ENCODE data around the gene CCDC88C. TPM values are rescaled to one million over a fixed set of nuclear protein-coding genes. Genes with fewer than 3 reads are reported as not detected.

Gene CCDC88C
- total and polyA plus RNA-seq, 4 donors = 16.5 to 66.0 (median 32.1) TPM

- no peaks in the 10 kb centered on the region for H3K27me3 ChIP-seq (ENCODE audit: control insufficient read depth in 3 of 3, insufficient read depth in 3 of 3, low read length in 2 of 3)
- ATAC-seq (ENCODE audit: insufficient read depth, low FRiP score) = no peak
- DNase-seq = no peak
- WGBS, 2 donors = 94% methylated on average over 14 of the region's 14 CpGs
- no peak overlapping the region for H3K4me3 ChIP-seq
- H3K9ac ChIP-seq (ENCODE audit: insufficient read depth in 1 of 2, low read length in 2 of 2) = no peak overlapping the region
- peaks cover 0 to 17% (median 3%) of the 10 kb centered on the region in 4 donors for H3K36me3 ChIP-seq (ENCODE audit: control insufficient read depth in 4 of 4, insufficient read depth in 4 of 4, low read length in 4 of 4)
- TF ChIP-seq, protein P1, sequence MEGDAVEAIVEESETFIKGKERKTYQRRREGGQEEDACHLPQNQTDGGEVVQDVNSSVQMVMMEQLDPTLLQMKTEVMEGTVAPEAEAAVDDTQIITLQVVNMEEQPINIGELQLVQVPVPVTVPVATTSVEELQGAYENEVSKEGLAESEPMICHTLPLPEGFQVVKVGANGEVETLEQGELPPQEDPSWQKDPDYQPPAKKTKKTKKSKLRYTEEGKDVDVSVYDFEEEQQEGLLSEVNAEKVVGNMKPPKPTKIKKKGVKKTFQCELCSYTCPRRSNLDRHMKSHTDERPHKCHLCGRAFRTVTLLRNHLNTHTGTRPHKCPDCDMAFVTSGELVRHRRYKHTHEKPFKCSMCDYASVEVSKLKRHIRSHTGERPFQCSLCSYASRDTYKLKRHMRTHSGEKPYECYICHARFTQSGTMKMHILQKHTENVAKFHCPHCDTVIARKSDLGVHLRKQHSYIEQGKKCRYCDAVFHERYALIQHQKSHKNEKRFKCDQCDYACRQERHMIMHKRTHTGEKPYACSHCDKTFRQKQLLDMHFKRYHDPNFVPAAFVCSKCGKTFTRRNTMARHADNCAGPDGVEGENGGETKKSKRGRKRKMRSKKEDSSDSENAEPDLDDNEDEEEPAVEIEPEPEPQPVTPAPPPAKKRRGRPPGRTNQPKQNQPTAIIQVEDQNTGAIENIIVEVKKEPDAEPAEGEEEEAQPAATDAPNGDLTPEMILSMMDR (IDR thresholded peaks at IDR 0.05; ENCODE audit: control extremely low read depth, extremely low read depth) = no peak
- no peak overlapping the region for H3K27ac ChIP-seq (ENCODE audit: low read depth in 1 of 2, low read length in 1 of 2)
- no peaks in the 10 kb centered on the region for H3K9me3 ChIP-seq (ENCODE audit: control insufficient read depth in 4 of 4, insufficient read depth in 3 of 4, low read length in 3 of 4)
- no peaks in the 10 kb centered on the region for H3K4me1 ChIP-seq (ENCODE audit: control insufficient read depth in 5 of 5, insufficient read depth in 5 of 5, low read length in 5 of 5)
These were observed 134.5 kb downstream of the CCDC88C start for GRCh38 chr14:91282954-91283645.

DNA sequence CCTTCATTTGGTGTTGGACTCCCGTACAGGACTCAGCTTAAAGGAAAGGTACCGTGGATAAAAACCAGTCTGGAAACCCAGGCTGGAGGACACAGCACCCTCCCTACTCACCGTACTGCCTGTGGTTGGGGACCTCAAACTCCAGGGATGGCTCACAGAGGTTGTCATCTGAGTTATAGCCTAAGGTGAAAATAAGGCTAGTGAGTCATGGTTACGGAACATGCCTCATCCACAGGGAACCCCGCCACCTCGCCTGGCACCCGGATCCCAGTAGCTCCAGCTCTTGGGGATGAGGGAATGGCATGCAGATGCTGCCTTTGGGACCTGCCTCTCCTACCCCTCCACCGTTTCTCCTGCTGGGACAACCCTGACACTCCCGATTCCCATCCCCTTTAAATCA lies 136.3 kb downstream of the CCDC88C start:
- no peak for DNase-seq
- no peaks in the 10 kb centered on the region for H3K4me1 ChIP-seq (ENCODE audit: control insufficient read depth in 5 of 5, insufficient read depth in 5 of 5, low read length in 5 of 5)
- no peak overlapping the region for H3K27ac ChIP-seq (ENCODE audit: low read depth in 1 of 2, low read length in 1 of 2)
- no peaks in the 10 kb centered on the region for H3K27me3 ChIP-seq (ENCODE audit: control insufficient read depth in 3 of 3, insufficient read depth in 3 of 3, low read length in 2 of 3)
- no peak for ATAC-seq (ENCODE audit: insufficient read depth, low FRiP score)
- no peak overlapping the region for H3K4me3 ChIP-seq
- H3K9ac ChIP-seq (ENCODE audit: insufficient read depth in 1 of 2, low read length in 2 of 2) = no peak overlapping the region
- TF ChIP-seq, protein P1 (IDR thresholded peaks at IDR 0.05; ENCODE audit: control extremely low read depth, extremely low read depth) = no peak
- H3K36me3 ChIP-seq (ENCODE audit: control insufficient read depth in 4 of 4, insufficient read depth in 4 of 4, low read length in 4 of 4) = peaks cover 0 to 28% (median 3%) of the 10 kb centered on the region in 4 donors
- 95 to 97% methylated on average over 9 of the region's 9 CpGs for WGBS, 2 donors
- H3K9me3 ChIP-seq (ENCODE audit: control insufficient read depth in 4 of 4, insufficient read depth in 3 of 4, low read length in 3 of 4) = no peaks in the 10 kb centered on the region

DNA sequence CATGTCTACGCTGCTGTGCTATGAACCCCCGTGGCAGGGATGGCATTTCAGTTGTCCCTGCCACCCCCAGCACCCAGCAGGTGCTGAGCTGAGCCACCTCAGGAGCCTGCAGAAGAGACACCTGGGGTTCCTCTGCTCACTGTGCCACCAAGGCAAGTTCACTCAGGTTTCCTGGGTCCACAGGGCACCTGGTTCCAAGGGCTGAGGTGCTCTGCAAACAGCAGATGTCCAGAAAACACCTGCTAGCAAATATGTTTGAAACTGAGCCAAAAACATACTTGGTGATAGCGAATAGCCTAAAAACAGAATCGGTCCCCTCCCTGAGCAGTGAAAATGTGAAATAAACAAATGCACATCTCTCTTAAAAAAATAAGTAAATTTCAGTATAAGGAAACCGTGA lies 137.5 kb downstream of the CCDC88C start:
- H3K36me3 ChIP-seq (ENCODE audit: control insufficient read depth in 4 of 4, insufficient read depth in 4 of 4, low read length in 4 of 4) = peaks cover 0 to 29% (median 3%) of the 10 kb centered on the region in 4 donors
- DNase-seq (no peak), ATAC-seq (ENCODE audit: insufficient read depth, low FRiP score) (no peak)
- TF ChIP-seq, protein P1 (IDR thresholded peaks at IDR 0.05; ENCODE audit: control extremely low read depth, extremely low read depth) = no peak
- no peak overlapping the region for H3K9ac ChIP-seq (ENCODE audit: insufficient read depth in 1 of 2, low read length in 2 of 2)
- no peaks in the 10 kb centered on the region for H3K9me3 ChIP-seq (ENCODE audit: control insufficient read depth in 4 of 4, insufficient read depth in 3 of 4, low read length in 3 of 4)
- no peaks in the 10 kb centered on the region for H3K27me3 ChIP-seq (ENCODE audit: control insufficient read depth in 3 of 3, insufficient read depth in 3 of 3, low read length in 2 of 3)
- H3K4me3 ChIP-seq = no peak overlapping the region
- no peak overlapping the region for H3K27ac ChIP-seq (ENCODE audit: low read depth in 1 of 2, low read length in 1 of 2)
- H3K4me1 ChIP-seq (ENCODE audit: control insufficient read depth in 5 of 5, insufficient read depth in 5 of 5, low read length in 5 of 5) = no peaks in the 10 kb centered on the region
- WGBS, 2 donors = 80 to 84% methylated on average over 5 of the region's 5 CpGs

- Histone ChIP-seq H3K27ac (ENCODE audit: low read depth in 1 of 2, low read length in 1 of 2) (no peak overlapping the region), H3K36me3 (ENCODE audit: control insufficient read depth in 4 of 4, insufficient read depth in 4 of 4, low read length in 4 of 4) (peaks cover 0 to 33% (median 3%) of the 10 kb centered on the region in 4 donors), H3K9ac (ENCODE audit: insufficient read depth in 1 of 2, low read length in 2 of 2) (no peak overlapping the region), H3K9me3 (ENCODE audit: control insufficient read depth in 4 of 4, insufficient read depth in 3 of 4, low read length in 3 of 4) (no peaks in the 10 kb centered on the region), H3K4me1 (ENCODE audit: control insufficient read depth in 5 of 5, insufficient read depth in 5 of 5, low read length in 5 of 5) (no peaks in the 10 kb centered on the region), H3K4me3 (no peak overlapping the region), H3K27me3 (ENCODE audit: control insufficient read depth in 3 of 3, insufficient read depth in 3 of 3, low read length in 2 of 3) (no peaks in the 10 kb centered on the region)
- TF ChIP-seq, protein P1 (IDR thresholded peaks at IDR 0.05; ENCODE audit: control extremely low read depth, extremely low read depth) = no peak
- ATAC-seq (ENCODE audit: insufficient read depth, low FRiP score) = no peak
- DNase-seq = no peak
- WGBS, 2 donors = 93 to 94% methylated on average over 10 of the region's 10 CpGs
These were observed 138.3 kb downstream of the CCDC88C start for GRCh38 chr14:91279354-91279753.

Measured in lung (tissue), 12 donors.